Activated CD4-positive, alpha-beta T cell treated with anti-CD3 and anti-CD28 coated beads, Interleukin-2, amount 50 U/mL, for 48 hours (primary cell): ENCODE results near the gene NBEAL2.
A peak's percentile ranks its signal among the peaks of the same experiment; 100 is the strongest.
"Not testable (repeated sequence)": the region's sequence is repeated elsewhere in the genome, so short reads cannot be mapped to it uniquely, and the experiment has no call there.

Experiments used
- DNase-seq, 2 experiments: peaks; one replicate each; pipeline ENCODE4 v3.0.0-alpha.2; 2020

NBEAL2 gene

GRCh38 chr3:47013231-47013630, 33.8 kb downstream of the NBEAL2 start:
- DNase-seq, result no peak

GRCh38 chr3:47014036-47014435, 34.6 kb downstream of the NBEAL2 start:
- DNase-seq, result no peak

GRCh38 chr3:47015151-47015550, 35.7 kb downstream of the NBEAL2 start:
- no peak for DNase-seq

GRCh38 chr3:47016086-47016933, 36.8 kb downstream of the NBEAL2 start:
- DNase-seq, result no peak

DNA sequence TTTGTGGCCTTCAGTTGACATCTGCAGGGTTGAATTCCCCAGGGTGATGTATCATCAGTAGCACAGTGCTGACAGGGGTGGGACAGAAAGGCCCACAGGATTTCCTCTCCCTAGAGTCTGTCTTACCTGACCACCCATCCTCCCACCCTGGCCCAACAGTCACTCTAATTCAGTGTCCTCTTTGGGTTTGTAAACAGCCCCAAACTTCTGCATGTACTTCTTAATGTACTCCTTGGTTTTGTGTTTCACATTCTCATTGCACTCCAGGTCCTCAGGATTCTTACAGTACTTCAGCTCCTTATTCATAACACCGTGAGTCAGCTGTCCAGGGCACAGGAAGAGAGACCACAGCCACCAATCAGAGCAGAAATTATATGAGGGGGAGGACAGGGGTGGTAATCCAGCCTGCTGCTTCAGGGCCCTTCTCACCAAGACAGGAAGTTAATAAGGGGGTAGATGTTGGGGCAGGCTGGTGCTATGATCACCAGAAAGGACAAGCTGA, 37.5 kb downstream of the NBEAL2 start:
- DNase-seq, result peak in 1 of 2 experiments; percentile 43

- DNase-seq, result no peak
Measured at GRCh38 chr3:47017504-47018268, 38.2 kb downstream of the NBEAL2 start.

- DNase-seq, result no peak
Measured at GRCh38 chr3:47018269-47018611, 38.8 kb downstream of the NBEAL2 start.

GRCh38 chr3:47019201-47019600, 39.7 kb downstream of the NBEAL2 start:
- peak in 1 of 2 experiments; percentile 40 for DNase-seq

DNA sequence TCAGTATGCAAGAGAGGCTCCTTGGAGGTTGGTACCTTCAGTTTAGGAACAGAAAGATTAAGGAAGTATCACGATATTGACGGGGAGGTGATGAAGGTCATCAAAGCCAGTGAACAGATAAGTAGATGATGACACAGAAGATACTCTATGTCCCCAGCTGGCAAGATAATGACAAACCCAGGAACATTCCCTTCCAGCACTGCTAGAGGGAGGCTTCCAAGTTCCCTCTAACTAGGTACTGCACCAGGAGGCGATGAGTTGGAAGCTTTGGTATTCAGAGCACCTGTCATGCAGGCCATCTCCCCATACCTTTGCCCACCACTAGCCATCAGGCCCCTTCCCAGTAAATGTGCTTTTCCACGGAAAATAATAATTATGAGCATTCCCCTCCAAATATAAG, 40.8 kb downstream of the NBEAL2 start:
- DNase-seq, result no peak

GRCh38 chr3:47022641-47023071, 43.2 kb downstream of the NBEAL2 start:
- no peak for DNase-seq

DNA sequence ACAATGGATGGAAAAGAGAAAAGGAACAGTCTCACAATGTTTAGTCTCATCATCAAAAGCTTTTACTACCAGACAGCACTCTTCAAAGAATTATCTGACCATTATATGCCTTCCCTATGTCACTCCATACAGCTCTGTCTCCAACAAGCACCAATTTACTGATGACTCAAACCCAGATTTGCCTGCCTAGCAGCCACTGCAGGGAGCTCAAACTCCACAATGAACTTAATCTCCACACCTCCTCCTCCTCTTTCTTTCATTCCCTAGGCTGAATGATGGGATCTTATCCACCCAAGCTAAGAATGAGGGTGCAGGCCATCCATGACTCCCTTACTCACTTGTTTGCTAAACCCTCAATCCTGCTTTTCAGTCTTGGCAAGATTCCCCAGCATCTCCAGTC, 45.5 kb downstream of the NBEAL2 start:
- DNase-seq, result no peak

DNA sequence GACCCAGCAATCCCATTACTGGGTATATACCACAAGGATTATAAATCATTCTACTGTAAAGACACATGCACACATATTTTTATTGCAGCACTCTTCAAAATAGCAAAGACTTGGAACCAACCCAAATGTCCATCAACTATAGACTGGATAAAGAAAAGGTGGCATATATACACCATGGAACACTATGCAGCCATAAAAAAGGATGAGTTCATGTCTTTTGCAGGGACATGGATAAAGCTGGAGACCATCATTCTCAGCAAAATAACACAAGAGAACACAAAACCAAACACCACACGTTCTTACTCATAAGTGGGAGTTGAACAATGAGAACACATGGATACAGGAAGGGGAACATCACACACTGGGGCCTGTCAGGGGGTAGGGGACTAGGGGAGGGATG, 47.0 kb downstream of the NBEAL2 start:
- DNase-seq, result not testable (repeated sequence)

- no peak for DNase-seq
Measured at GRCh38 chr3:47028146-47028545, 48.7 kb downstream of the NBEAL2 start.

DNA sequence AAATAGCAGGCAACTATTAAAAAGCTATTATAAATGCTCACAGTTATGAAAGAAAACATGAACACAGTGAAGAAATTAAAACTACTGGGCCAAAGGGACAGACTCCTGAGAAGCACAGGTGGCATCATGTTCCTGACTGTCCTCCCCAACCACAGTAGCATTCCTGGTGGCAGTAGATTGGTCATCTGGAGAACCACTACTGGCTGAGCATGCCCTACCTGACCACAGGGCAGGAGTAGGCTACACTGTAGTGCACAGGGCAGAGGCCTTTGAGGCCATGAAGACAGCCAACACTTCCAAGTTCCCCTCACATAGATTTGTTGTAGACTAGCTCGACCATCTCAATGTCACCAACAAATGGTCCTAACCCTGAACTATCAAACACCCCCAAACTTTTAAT, 49.2 kb downstream of the NBEAL2 start:
- DNase-seq, result no peak

DNA sequence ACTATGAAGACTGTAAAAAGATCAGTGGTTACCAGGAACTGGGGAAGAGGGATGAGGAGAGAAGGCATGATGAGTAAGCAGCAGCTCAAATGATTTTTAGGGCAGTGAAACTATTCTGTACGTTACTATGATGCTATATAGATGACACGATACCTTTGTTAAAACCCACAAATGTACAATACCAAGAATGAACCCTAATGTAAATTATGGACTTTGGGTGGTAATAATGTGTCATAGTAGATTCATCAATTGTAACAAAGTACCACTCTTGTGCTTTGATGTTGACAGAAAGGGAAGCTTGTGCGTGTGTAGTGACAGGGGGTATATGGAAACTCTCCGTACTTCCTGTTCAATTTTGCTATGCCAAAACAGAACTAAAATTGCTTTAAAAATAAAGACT, 51.6 kb downstream of the NBEAL2 start:
- not testable (repeated sequence) for DNase-seq

DNA sequence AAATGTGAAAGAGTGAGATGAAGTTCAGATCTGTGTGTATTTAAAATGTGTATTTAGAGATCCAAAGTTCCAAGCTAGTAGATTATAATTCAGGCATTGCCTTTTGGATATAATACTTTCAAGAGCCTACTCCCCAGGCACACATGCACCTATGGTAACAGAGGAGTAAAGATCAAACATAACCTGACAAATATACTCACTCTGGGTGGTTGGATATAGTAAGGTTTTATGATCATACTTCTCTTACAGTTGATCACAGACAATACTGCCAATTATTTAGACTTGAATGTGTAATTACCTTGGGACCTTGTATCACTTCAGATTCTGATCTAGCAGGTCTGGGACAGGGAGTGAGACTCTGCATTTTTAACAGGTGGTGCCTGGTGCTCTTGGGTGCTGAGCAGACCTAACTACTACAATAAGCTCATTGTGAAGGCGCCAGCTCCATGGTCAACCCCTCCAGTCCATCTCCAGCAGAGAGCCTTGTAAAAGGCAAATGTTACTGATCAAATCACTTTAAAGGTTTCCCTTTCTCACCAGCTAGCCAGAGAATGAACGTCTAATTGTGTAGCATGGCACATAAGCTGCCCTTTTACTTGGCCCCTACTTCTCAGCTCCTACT, 55.5 kb downstream of the NBEAL2 start:
- no peak for DNase-seq

GRCh38 chr3:47035645-47036044, 56.2 kb downstream of the NBEAL2 start:
- no peak for DNase-seq

GRCh38 chr3:47036145-47036544, 56.7 kb downstream of the NBEAL2 start:
- DNase-seq, result no peak

DNA sequence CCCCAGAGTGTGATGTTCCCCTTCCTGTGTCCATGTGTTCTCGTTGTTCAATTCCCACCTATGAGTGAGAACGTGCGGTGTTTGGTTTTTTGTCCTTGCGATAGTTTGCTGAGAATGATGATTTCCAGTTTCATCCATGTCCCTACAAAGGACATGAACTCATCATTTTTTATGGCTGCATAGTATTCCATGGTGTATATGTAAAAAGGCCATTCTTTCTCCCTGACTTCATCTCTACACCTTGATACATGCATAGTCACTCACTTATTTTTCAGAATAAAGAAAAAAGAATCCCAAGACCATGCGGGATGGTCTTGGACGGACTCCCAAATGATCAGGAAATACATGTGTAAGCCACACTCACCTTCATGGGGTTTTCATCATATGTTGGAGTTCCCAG, 57.8 kb downstream of the NBEAL2 start:
- not testable (repeated sequence) for DNase-seq

GRCh38 chr3:47041114-47041513, 61.6 kb downstream of the NBEAL2 start:
- no peak for DNase-seq

GRCh38 chr3:47042231-47042791, 62.8 kb downstream of the NBEAL2 start:
- DNase-seq, result no peak

DNA sequence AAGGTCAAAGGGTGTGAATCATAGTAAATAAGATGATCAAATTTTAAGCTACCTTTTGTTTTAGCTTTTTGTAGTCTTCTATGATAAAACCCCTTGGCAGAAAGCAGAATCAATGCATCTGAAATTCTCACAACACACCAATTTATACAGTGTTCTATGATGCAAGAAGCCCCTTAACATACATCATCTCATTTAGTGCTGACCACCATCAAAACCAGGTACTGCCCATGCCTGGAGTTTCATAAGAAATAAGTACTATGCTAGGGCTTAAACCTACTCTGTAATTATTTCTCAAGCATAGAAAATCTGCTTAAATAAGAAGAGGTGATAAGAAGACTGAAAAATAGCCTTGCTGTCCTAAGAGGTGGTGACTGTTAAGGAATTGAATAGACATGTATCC, 67.6 kb downstream of the NBEAL2 start:
- DNase-seq, result no peak

DNA sequence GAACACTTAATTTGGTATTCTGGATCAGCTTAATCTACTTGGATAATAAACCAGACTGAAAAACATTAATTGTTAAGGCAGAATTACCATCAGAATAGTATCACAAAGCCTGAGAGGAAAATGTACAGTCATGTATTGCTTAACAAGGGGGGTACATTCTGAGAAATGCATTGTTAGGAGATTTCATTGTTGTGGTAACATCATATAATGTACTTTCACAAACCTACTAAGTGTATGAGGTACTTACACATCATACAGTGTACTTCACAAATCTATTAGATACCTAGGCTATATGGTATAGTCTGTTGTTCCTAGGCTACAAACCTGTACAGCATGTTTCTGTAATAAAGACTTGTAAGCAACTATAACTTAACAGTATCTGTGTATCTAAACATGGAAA, 68.2 kb downstream of the NBEAL2 start:
- no peak for DNase-seq
